Neuron (in vitro differentiated cells): ENCODE data around the gene DCX.

Experiments
- H2AFZ ChIP-seq: one replicate; pipeline ENCODE4 v1.6.1; 2013; ENCODE audit warnings: low read depth, mild to moderate bottlenecking, inconsistent platforms, low read length, moderate library complexity
- H3K27me3 ChIP-seq: one replicate; pipeline ENCODE4 v1.6.1; 2013; ENCODE audit warnings: low read length; ENCODE audit not compliant: insufficient read depth
- H3K36me3 ChIP-seq: one replicate; pipeline ENCODE4 v1.6.1; 2013; ENCODE audit warnings: low read length; ENCODE audit not compliant: insufficient read depth
- H3K4me1 ChIP-seq: one replicate; pipeline ENCODE4 v1.6.1; 2013; ENCODE audit warnings: low read length; ENCODE audit not compliant: insufficient read depth
- H3K4me3 ChIP-seq: 2 replicates; pipeline ENCODE4 v1.5.1; 2013; ENCODE audit warnings: mild to moderate bottlenecking, low read length, moderate library complexity
- H3K9me3 ChIP-seq: one replicate; pipeline ENCODE4 v1.6.1; 2013; ENCODE audit warnings: low read length

Gene DCX

DNA sequence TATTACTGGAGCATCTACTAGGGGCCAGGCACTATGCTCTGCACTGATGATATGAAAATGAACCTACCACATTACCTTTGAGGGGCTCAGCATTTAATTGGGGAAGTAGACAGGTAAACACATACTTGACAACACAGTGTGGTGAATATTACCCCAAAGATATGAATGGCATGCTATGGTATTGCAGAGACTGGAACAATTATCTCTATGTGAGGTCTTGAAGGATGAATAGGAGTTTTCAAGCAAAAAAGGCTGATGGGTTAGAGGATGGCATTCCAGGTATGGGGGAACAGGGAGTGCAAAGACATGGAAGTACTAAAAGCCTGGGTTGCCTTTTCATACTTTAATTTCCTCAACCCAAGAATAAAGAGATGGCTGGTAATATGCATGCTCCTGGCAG is 82.6 kb downstream of the DCX start:
- peaks cover 8% of the 10 kb centered on the region for H3K4me1 ChIP-seq
- H2AFZ ChIP-seq, result no peak overlapping the region
- no peaks in the 10 kb centered on the region for H3K36me3 ChIP-seq
- H3K9me3 ChIP-seq, result no peaks in the 10 kb centered on the region
- H3K4me3 ChIP-seq, result no peak overlapping the region
- H3K27me3 ChIP-seq, result no peaks in the 10 kb centered on the region

DNA sequence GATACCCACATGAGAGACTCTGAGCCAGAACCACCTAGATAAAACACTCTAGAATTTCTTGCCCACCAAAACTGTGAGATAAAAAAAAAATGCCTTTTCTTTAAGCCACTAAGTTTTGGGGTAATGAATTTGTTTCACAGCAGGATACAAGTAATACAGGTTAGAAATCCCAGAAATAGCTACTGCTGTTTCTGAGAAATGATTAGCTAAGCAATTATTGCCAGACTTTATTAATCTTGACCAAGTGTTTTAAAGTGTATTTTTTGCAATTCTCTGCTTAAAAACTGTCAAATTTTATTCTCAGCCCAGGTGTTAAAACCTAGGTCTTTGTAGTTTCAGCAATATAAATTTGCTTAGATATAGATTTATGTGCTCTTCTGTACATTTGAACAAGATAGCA is 83.1 kb downstream of the DCX start:
- no peaks in the 10 kb centered on the region for H3K36me3 ChIP-seq
- H3K4me3 ChIP-seq, result no peak overlapping the region
- H2AFZ ChIP-seq, result no peak overlapping the region
- no peaks in the 10 kb centered on the region for H3K27me3 ChIP-seq
- no peaks in the 10 kb centered on the region for H3K9me3 ChIP-seq
- H3K4me1 ChIP-seq, result peaks cover 8% of the 10 kb centered on the region

DNA sequence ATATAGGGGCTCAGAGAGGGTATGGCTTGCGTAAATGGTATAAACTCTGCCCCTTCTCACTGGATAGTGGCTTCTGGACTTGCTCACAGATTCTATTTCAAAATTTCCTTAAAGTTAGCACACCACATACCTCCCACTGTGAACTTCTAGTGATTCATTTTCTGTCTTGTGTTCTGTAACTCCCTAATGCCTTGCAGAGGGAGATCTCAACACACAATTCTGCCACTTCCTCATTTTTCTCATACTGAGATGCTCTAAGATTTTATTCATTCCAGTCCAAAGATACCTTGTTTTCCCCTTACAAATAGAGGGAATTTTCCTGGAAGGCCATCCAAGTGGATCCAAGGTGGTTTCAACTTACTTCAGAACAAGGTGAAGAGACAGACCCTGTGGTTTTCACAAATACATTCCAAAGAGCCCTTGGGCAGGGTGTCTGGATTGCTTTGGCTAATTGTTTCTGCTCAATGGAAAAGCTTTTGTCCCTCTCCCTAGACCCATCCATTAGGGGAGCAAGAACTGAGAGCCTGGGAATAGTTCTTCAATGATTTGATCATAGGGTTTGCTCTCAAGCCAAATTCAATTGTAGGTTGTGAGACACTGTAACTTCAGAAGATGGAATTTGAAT is 89.6 kb downstream of the DCX start:
- no peak overlapping the region for H2AFZ ChIP-seq
- H3K36me3 ChIP-seq, result no peaks in the 10 kb centered on the region
- H3K4me3 ChIP-seq, result no peak overlapping the region
- H3K27me3 ChIP-seq, result no peaks in the 10 kb centered on the region
- peaks cover 8% of the 10 kb centered on the region for H3K4me1 ChIP-seq
- no peaks in the 10 kb centered on the region for H3K9me3 ChIP-seq

DNA sequence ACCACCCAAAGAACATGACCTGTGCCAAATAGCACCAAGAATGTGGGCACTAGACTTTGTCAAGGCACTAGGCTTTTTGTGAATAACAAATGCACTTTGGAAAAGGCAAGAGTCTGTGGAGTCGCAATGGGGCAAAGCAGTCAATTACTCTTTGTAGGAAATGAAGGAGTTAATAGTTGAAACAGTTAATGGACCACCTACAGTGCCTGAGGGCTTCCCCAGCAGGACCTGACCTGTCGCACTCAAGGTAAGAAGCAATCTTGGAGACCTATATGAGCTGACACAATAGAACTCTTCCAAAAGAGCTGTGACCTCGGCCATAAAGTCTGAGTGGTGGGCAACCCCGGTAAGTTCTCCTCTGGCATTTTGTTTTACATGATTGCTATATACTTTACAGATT is 92.5 kb downstream of the DCX start:
- H3K36me3 ChIP-seq, result no peaks in the 10 kb centered on the region
- no peaks in the 10 kb centered on the region for H3K27me3 ChIP-seq
- H3K9me3 ChIP-seq, result no peaks in the 10 kb centered on the region
- no peak overlapping the region for H2AFZ ChIP-seq
- H3K4me3 ChIP-seq, result no peak overlapping the region
- no peaks in the 10 kb centered on the region for H3K4me1 ChIP-seq

DNA sequence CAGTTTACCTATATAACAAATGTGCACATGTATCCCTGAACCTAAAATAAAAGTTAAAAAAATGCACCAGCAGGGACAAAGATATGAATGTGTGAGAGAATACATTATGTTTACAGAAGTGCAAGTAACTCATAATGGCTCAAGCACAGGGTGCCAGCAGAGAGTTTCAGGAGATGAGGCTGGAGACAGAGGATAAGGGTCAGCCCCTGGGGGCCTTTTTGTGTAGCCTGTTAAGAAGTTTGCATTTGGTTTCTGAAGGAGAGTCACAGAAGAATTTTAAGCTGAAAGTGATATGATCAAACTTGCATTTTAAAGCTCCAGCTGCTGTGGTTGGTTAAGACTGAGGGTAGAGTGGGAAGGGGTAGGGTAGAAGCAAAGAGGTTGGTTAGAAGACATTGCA is 93.1 kb downstream of the DCX start:
- H3K4me1 ChIP-seq, result no peaks in the 10 kb centered on the region
- H3K9me3 ChIP-seq, result no peaks in the 10 kb centered on the region

DNA sequence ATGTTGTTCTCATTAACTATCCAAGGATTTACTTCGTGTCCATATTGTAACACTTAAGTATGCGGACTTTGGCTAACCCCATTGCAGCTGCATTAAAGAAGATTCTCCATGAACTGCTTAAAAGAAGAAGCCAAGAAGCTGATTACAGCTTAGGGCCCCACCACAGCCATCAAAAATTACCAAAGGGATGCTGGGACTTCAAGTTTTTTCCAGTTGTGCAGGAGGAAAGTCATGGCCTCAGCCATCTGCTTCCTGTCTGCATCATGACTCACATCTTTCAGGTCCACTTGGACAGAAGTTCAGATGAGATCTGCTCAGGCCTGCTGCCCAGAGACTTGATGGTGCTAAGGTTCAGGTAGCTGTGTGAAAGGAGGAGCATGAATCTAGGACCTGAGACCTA is 102.9 kb downstream of the DCX start:
- H3K27me3 ChIP-seq, result no peaks in the 10 kb centered on the region
- H3K4me1 ChIP-seq, result peaks cover 2% of the 10 kb centered on the region

More for the DNA sequence above, 93.1 kb downstream of the DCX start:
- H3K36me3 ChIP-seq, result no peaks in the 10 kb centered on the region
- H2AFZ ChIP-seq, result no peak overlapping the region
- no peak overlapping the region for H3K4me3 ChIP-seq
- no peaks in the 10 kb centered on the region for H3K27me3 ChIP-seq

DNA sequence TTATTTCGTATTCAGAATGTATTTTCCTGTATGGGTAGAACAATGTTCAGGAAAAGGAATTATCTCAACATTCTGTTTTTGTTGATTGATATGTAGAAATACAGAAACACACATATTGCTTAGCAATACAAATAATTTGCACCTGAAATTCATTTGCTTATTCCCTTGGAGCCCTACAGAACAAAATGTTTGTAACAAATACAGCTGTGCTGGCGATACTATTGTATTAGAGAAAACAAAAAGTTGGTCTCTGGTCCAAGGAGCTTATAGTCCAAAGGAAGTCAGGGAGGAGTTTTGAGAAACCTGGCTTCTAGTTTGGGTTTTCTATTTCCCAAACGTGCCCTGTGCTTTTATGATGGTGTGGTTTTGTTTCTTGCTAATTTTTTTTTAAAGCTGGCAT is 104.0 kb downstream of the DCX start:
- Histone ChIP-seq H3K9me3 (no peaks in the 10 kb centered on the region), H2AFZ (no peak overlapping the region), H3K36me3 (no peaks in the 10 kb centered on the region), H3K4me3 (no peak overlapping the region), H3K27me3 (no peaks in the 10 kb centered on the region), H3K4me1 (peaks cover 2% of the 10 kb centered on the region)

More for the DNA sequence above, 102.9 kb downstream of the DCX start:
- H3K4me3 ChIP-seq, result no peak overlapping the region
- no peaks in the 10 kb centered on the region for H3K9me3 ChIP-seq
- H2AFZ ChIP-seq, result no peak overlapping the region
- H3K36me3 ChIP-seq, result no peaks in the 10 kb centered on the region

DNA sequence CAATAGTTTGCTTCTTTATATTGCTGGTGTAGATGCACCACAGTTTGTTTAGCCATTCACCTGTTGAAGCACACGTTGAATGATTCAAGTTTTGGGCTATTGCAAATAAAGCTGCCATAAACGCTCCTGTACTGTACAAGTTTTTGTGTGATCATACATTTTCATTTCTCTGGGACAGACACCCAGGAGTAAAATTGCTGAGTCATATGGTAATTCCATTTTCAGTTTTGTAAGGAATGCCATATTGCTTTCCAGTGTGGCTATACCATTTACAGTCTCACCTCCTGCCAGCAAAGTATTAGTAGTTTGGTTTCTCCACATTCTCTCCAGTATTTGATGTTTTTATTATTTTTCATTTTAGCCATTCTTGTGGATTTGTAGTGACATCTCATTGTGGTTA is 109.7 kb downstream of the DCX start:
- Histone ChIP-seq H3K27me3 (no peaks in the 10 kb centered on the region), H2AFZ (no peak overlapping the region), H3K9me3 (no peaks in the 10 kb centered on the region), H3K4me1 (peaks cover 2% of the 10 kb centered on the region), H3K4me3 (no peak overlapping the region), H3K36me3 (no peaks in the 10 kb centered on the region)

DNA sequence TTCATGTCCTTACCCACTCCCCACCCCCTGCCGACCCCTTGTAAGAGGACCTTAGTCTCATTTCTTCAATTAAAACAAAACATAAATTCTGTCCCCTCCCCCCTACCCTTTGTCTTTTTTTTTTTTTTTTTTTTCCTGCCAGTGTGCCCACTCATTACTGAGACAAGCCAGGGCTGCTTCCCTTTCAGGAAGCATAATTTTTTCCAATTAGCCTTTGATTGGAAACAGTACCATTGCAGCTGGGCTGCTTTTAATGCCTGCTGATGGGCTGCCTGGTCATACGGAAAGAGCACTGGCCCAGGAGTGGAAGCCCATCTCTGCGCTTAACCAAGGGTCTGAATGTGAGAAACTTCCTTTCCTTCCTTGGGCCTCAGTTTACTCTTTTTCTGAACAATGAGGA is 123.2 kb downstream of the DCX start:
- Histone ChIP-seq H2AFZ (no peak overlapping the region), H3K4me3 (no peak overlapping the region), H3K27me3 (peaks cover 2% of the 10 kb centered on the region), H3K9me3 (no peaks in the 10 kb centered on the region), H3K36me3 (no peaks in the 10 kb centered on the region), H3K4me1 (no peaks in the 10 kb centered on the region)

DNA sequence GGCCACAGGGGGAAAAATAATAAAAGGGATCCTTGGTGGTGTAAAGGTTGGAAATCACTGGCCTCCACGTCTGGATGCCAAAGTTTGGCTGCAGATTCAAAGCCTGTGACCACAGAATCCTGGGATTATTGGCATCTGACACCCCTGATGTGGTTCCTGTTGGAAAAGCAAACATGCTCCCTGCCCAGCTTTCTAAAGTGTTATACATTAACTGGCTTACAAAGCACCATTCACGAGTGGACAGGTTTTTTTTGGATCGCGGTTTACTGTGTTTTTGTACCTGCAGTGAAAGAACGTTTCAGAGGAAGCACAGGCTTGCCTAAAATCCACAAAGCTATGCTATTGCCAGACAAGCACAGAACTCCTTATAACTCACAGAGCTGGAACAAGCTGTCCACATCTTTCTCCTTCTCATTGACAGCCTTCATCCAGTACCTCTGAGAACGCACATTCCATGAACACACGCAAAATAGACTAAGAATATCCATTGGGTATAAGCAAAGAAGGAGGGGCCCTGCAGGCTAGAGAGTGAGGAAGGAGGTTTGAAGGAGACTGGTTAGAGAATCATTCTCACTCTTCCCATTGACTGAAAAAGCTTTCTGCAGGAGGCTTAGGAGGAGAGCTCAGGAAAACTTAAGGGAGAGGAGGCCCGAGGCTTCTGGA is 127.2 kb downstream of the DCX start:
- Histone ChIP-seq H3K4me3 (no peak overlapping the region), H3K36me3 (no peaks in the 10 kb centered on the region), H3K4me1 (no peaks in the 10 kb centered on the region), H2AFZ (no peak overlapping the region), H3K9me3 (no peaks in the 10 kb centered on the region), H3K27me3 (no peaks in the 10 kb centered on the region)

DNA sequence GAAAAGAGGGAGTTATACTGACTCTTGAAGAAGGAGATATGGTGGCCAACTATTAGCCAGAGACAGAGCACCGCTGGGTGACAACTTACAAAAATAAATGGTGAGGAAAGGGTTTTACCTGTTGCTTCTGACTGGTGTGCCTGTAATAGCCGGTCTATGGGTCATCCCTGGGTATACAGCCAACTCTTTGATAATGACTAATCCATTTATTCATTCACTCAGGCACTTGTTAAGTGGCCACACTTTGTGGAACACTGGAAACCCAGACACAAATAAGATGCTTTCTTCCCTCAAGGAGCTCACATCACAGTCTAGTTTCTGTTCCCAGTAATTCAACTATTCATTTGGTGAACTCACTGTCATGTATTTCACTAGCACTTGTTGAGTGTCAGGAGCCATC is 128.5 kb downstream of the DCX start:
- no peaks in the 10 kb centered on the region for H3K9me3 ChIP-seq
- H3K36me3 ChIP-seq, result no peaks in the 10 kb centered on the region
- H3K27me3 ChIP-seq, result no peaks in the 10 kb centered on the region
- no peak overlapping the region for H2AFZ ChIP-seq
- H3K4me3 ChIP-seq, result no peak overlapping the region
- no peaks in the 10 kb centered on the region for H3K4me1 ChIP-seq

DNA sequence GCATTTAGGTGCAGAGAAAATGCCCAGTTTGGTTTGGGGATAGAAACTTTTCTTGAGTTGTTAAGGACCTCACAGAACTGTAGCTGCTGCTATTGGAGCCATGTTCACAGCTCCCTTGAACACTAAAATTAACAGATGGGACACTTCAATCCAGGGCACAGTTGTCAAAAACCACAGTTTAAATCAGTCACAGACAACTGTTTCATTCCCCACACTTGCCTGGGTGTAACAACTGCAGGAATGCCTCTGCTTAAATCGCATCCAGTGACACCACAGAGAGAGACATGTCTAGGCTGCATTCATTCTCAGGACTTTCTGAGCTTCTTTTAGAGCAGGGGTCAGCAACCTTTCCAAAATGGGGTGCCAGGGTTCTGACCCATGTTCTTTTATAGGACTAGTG is 129.0 kb downstream of the DCX start:
- no peaks in the 10 kb centered on the region for H3K36me3 ChIP-seq
- H2AFZ ChIP-seq, result no peak overlapping the region
- H3K4me3 ChIP-seq, result no peak overlapping the region
- no peaks in the 10 kb centered on the region for H3K4me1 ChIP-seq
- H3K9me3 ChIP-seq, result no peaks in the 10 kb centered on the region
- no peaks in the 10 kb centered on the region for H3K27me3 ChIP-seq

DNA sequence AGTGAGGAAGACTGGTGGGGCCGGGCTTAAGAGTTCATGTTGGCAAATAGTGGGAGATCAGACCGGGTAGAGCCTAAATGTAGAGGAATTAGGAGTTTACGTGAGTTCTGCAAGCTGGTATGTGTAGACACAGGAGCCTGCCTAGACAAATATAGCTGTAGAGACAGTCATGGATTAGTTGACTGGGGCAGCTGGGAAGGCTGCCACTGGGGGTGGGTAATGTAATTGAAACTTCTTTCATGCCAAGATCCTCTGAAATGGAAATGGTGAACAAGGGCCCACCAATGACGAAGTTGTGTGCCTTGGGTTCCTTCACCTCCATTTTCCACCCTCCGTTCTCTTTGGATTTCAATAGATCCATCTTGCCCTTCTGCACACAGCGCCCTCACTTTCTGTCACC is 129.9 kb downstream of the DCX start:
- H3K36me3 ChIP-seq, result no peaks in the 10 kb centered on the region
- H3K4me1 ChIP-seq, result no peaks in the 10 kb centered on the region
- no peaks in the 10 kb centered on the region for H3K9me3 ChIP-seq
- H3K4me3 ChIP-seq, result no peak overlapping the region
- no peaks in the 10 kb centered on the region for H3K27me3 ChIP-seq
- H2AFZ ChIP-seq, result no peak overlapping the region

DNA sequence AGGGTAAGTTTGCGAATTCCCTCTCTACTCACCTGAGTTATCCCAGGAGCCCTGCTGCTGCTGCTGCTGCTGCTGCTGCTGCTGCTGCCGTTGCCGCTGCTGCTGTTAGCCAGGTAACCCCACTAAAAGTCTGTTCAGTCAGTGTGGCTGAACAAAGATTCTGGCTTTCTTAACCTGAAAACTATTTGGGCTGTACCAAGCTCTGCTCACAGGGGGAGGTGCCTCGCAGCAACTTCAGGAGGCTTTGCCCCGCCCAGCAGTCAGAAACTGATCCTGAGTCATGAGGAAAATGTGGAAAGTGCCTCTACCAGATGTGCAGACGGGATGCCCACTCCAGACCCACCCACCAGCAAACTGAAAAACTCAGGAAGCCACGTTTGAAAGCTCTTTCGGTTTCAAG is 141.7 kb downstream of the DCX start, which contains the start of gene CAPN6:
CAPN6 (minus strand) TSS at position 145 of the 400 bp plus-strand sequence. CDS start 6,547 bp downstream, outside the sequence.
- H3K4me1 ChIP-seq, result no peaks in the 10 kb centered on the region
- no peaks in the 10 kb centered on the region for H3K36me3 ChIP-seq
- no peak within 1 kb of the TSS for H3K4me3 ChIP-seq
- no peaks in the 10 kb centered on the region for H3K9me3 ChIP-seq
- H3K27me3 ChIP-seq, result peaks cover 32% of the 10 kb centered on the region
- H2AFZ ChIP-seq, result no peak within 1 kb of the TSS
